HG02623 (cell line): ENCODE measurements around the gene INPP5K.
"Not testable (repeated sequence)": the region's sequence is repeated elsewhere in the genome, so short reads cannot be mapped to it uniquely, and the experiment has no call there.

Experiments used
- ATAC-seq: cut with Tn5 transposase; IDR thresholded peaks from one replicate; pipeline ENCODE4 v1.9.1; 2021; ENCODE audit warnings: moderate library complexity; ENCODE audit not compliant: unreplicated experiment

The INPP5K gene

DNA sequence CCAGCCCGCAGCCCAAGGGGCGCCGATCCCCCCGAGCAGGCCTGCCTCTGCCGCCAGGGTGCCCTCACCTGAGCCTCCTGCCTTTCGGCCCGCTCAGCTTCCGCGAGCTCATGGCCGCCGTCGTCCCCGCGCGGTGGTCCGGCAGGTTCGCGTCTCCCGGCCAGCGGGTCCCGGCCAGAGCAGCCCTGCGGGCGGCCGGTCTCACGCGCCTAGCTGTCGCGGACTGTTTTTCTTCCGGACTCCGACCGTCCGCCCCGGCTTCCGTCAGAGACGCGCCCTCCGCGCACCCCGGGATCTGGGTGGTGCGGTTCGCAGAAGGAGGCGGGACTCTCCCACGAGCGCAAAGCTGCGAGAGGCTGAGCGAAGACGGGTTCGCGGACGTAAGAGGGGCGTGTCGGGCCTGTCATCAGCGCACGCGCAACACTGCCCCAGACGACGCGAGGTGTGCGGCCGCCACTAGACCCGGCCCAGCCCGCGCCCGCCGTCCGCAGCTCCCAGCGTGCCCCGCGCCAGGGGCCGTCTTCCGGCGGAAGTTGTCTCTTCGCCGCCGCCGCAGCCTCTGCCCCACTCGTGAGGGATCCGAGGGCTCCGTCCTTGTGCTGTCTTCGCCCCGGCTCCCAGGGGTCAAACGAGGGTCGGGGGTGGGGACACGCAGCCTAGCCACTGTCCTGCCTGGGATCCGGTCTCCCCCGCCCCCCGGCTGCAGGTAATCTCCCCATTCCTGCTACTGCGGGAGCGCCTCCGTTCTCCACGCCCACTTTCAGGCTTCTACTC, at the start of gene INPP5K:
Gene INPP5K, minus strand, starts transcription at position 225 of the 774 bp plus-strand sequence. Its CDS starts 113 bp downstream, at position 112.
- peak; percentile 86 for ATAC-seq

DNA sequence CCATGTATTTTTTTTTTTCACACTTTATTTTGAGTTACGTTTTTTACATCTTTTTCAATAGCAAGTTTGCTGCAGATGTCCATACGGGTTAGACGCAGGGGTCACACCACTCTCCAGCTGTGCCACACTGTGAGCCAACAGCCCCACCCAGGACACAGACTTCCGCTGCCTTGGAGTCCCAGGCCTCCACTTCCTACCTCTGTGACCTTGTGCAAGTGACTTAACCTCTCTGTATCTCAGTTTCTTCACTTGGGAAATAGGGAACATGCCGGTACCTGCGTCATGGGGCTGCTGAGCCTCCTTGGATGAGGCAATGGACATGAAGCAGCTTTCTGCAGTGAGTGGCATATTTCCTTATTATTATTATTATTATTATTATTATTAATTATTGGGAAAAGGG, 49.5 kb upstream of the INPP5K start:
- ATAC-seq, result no peak

DNA sequence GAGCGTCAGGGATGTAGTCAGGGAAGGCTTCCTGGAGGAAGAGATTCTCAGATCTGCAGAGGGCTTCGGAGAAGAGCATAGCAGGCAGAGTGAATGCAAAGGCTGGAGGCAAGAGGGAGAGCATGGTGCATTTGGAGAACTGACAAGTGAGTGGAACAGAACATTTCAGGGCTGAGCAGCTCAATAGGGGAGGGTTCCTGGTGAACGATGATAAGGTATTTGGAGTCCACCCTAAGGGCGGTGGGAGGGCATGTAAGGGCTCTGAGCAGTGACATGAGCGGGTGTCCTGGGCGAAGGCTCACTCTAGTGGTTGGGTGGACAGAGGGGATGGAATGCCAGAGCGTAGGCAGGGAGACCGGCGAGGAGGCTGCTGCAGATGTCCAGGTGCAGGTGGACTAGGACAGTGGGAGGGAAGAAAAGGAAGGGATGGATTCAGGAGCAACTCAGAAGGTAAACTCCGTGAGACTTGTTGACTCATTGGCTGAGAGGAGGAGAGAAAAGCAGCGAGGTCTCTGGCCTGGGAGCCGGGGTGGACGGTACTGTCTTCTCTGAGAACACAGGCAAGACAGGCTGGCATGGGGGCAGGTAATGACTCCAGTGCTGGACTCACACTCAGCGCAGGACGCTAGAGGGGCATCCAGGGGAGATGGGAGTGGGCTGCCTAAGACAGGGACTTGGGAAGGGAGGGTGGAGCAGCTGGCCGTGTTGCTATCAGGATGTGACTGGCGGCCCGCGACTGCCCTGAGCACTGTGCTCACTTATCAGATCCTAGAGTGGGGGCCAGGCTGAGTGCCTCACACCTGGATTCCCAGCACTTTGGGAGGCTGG, 47.6 kb upstream of the INPP5K start:
- no peak for ATAC-seq

DNA sequence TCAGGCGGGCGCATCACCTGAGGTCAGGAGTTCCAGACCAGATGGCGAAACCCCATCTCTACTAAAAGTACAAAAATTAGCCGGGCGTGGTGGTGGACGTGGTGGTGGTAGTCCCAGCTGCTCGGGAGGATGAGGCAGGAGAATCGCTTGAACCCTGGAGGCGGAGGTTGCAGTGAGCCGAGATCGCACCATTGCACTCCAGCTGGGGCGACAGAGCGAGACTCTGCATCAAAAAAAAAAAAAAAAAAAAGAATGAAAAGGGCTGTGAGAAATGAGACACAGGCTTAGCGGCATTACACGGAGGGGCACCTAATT, 47.0 kb upstream of the INPP5K start:
- not testable (repeated sequence) for ATAC-seq

DNA sequence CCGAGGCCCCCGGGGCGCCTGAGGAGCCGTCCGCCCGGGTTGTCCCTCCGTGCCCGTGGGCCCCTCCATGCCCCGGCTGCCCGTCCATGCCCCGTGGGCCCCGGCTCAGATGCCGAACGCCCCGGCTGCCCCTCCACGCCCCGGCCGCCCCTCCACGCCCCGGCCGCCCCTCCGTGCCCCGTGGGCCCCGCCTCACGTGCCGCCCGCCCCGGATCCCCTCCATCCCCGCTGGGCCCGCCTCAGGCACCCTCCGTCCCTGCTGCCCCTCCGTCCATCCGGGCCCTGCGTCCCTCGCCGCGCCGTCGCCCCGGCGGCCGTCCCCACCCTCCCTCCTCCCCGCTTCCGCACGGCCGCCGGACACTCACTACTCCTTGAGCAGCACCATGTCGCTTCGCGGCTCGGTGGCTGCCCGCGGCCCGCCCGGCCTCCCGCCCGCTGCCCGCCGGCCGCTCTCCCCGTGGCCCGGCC, 45.8 kb upstream of the INPP5K start:
- ATAC-seq, result peak; percentile 25

- ATAC-seq, result no peak
These were observed 45.2 kb upstream of the INPP5K start for GRCh38 chr17:1561420-1562175.

- no peak for ATAC-seq
These were observed 44.5 kb upstream of the INPP5K start for GRCh38 chr17:1560858-1561355.

DNA sequence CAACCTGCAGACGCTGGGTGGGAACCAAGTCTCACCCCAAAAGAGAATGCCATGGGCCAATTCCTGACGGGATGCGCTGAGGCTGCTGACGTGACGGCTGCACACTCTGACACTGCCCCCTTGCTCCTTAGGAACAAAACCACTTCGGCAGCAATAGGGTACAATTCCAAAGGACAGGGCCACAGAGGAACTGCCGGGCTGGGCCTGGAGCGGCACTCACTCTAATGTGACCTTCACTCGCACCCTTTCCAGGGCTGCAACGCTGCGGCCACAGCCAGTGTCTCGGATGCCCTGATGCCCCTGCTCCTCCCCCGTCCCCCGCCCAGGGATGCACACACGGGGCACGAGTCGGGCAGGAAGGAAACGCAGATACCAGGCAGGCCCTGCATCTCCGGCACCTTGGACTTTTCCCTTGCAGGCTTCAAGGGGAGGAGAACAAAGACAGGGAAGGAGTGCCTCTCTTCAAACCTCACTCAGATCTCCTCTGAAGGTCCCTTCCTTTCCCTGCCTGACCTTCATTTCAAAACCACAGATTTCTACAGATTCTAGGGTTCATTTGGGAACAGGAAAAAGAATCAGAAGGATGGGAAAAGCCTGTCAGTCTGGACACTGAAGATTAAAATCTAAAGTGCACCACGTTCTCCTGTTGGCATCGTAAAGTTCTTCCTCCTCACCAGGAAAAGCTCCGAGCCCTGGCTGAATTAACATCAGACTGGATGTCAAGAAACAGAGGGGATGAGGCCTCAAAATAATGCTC, 43.9 kb upstream of the INPP5K start:
- no peak for ATAC-seq

- no peak for ATAC-seq
These were observed 42.9 kb upstream of the INPP5K start for GRCh38 chr17:1559047-1560043.

DNA sequence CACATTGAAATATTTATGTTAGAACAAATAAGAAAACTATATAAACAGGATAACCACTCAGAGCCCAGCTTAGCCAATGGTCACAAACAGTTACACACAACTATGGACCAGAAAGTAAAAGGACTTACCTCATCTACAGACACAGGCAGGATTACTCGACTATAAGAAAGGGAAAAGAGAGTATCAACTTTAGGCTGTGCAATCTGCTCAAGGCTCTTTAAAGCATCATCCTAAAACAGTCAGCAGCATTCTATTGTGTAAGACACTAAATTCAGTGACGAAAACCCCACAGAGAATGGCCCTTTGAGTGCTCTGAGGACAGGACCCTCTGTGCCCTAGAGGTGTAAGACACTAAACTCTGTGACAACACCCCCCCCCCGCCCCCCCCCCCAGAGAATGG, 42.0 kb upstream of the INPP5K start:
- ATAC-seq, result no peak

- no peak for ATAC-seq
These were observed 41.1 kb upstream of the INPP5K start for GRCh38 chr17:1557355-1558095.

- no peak for ATAC-seq
These were observed 39.4 kb upstream of the INPP5K start for GRCh38 chr17:1555651-1556471.

- ATAC-seq, result no peak
These were observed 38.5 kb upstream of the INPP5K start for GRCh38 chr17:1554751-1555540.

DNA sequence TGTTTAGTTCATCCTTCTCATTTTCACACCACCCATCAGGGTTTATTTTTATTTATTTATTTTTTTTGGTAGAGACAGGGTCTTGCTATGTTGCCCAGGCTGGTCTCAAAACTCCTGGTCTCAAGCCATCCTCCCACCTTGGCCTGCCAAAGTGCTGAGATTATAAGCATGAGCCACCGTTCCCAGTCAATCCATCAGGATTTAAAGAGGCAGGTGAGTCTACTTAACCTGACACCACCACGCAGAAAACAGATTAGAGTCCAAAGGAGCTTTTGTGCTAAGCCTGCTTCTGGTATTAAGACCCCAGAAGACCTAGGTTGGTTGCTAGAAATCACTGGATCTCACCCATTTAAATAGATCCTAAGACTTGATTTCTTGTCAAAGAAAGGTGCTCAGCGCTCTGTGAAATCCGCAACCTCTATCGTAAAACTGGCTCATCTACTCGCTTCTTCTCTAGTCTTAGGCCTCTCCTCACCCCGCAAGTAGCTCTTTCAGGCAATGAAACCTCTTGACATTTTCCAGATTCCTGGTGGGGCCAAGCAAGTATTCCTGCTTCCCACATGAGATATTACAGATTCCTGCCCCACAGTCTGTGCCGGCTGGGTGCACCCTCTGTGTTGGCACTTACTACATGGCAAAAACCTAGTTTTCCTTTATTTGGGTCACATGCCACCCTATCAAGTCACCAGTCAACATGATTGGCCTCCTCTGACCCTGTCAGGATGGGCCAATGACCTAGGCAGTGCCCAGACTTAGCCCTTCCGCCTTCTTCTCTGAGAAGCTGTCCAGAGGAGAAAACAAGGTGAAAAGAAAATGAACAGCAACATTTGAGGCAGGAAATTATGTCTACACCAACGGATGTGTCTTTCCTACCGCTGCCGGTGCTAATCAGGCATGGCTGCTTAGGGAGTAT, 37.2 kb upstream of the INPP5K start:
- ATAC-seq, result no peak

DNA sequence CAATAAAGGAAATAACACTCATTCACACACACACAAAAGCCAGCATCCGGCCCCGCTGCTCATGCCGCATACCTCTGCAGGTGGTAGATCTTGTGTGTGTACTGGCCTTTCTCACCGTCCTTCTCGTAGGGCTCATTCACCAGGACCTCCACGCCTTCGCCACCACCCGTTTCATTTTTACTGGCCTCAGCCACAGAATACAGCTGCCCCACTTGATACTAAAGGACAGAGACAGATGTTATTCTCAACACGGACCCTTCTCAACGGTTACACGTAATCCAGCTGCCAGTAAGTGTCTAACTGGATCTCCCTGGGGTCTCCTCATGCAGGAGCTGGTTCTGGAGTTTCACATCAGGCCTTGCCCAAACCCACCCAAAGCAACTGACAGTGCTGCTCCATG, 36.5 kb upstream of the INPP5K start:
- ATAC-seq, result no peak

DNA sequence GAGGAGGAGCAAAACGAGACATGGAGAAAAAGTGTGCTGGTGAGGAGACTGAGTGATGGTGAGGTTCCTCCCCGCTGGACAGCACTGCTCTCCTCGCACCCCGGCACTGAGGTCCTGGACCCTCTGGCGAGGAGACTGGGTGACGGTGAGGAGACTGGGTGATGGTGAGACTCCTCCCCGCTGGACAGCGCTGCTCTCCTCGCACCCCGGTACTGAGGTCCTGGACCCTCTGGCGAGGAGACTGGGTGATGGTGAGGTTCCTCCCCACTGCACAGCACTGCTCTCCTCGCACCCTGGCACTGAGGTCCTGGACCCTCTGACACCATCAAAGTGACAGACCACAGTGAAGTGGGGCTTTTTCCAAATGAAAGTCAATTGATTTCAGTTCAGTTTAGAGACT, 35.3 kb upstream of the INPP5K start:
- ATAC-seq, result no peak
